Fibroblast of mammary gland (primary cell): ENCODE data around the gene SNAP29.
"Not testable (repeated sequence)": the region's sequence is repeated elsewhere in the genome, so short reads cannot be mapped to it uniquely, and the experiment has no call there.

Source experiments
- DNase-seq: peaks from one replicate; pipeline ENCODE4 v3.0.0-alpha.2; 2010; ENCODE audit warnings: low read depth
- H3K4me3 ChIP-seq: 2 replicates; pipeline ENCODE4 v1.5.1; 2011; ENCODE audit warnings: low read depth, mild to moderate bottlenecking, low read length, moderate library complexity; ENCODE audit not compliant: control insufficient read depth
- CTCF ChIP-seq: conservative IDR thresholded peaks from 2 replicates; pipeline ENCODE4 v1.5.1; 2011; ENCODE audit warnings: low read depth, low read length, inconsistent platforms; ENCODE audit not compliant: control insufficient read depth, insufficient read depth

Gene SNAP29

GRCh38 chr22:20906387-20906767 lies 47.6 kb downstream of the SNAP29 start:
- no peak overlapping the region for H3K4me3 ChIP-seq
- no peak for TF ChIP-seq CTCF
- DNase-seq, result no peak

DNA sequence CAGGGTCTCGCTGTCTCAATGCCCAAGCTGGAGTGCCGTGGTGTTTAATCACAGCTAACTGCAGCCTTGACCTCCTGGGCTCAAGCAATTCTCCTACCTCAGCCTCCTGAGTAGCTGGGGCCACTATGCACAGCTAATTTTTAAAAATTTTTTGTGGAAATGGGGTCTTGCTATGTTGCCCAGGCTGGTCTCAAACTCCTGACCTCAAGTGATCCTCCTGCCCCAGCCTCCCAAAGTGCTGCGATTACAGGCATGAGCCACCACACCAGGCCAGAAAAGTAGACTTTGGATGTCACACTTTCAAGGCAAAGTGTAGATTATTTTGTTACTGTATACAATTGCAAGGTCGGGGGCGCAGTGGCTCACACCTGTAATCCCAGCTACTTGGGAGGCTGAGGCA lies 49.9 kb downstream of the SNAP29 start:
- not testable (repeated sequence) for H3K4me3 ChIP-seq, DNase-seq

GRCh38 chr22:20909543-20910303 lies 50.9 kb downstream of the SNAP29 start:
- H3K4me3 ChIP-seq, result no peak overlapping the region
- TF ChIP-seq CTCF, result no peak
- no peak for DNase-seq

DNA sequence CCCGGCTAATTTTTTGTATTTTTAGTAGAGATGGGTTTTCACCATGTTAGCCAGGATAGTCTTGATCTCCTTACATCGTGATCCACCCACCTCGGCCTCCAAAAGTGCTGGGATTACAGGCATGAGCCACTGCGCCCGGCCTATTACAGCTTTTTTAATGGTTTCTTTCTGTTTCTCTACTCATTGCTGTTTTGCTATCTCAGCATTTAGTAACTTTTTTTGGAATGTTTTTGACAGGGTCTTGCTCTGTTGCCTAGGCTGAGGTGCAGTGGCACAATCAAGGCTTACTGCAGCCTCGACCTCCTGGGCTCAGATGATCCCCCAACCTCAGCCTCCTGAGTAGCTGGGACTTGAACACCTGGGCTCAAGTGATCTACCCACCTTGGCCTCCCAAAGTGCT lies 53.7 kb downstream of the SNAP29 start:
- H3K4me3 ChIP-seq, result no peak overlapping the region
- no peak for TF ChIP-seq CTCF
- no peak for DNase-seq

GRCh38 chr22:20916916-20917810 lies 58.4 kb downstream of the SNAP29 start, which contains the start of gene CRKL:
Gene CRKL, plus strand, starts transcription at chr22:20917407. Its CDS starts 528 bp downstream, at chr22:20917935.
- H3K4me3 ChIP-seq, result peak within 1 kb of the TSS; percentile 95
- peak; percentile 73 for TF ChIP-seq CTCF
- DNase-seq, result peak; percentile 96

- no peak for DNase-seq
- no peak for TF ChIP-seq CTCF
- peak overlapping the region; percentile 95 for H3K4me3 ChIP-seq
These were observed 59.9 kb downstream of the SNAP29 start for GRCh38 chr22:20918663-20919218.

GRCh38 chr22:20919718-20920117 lies 60.9 kb downstream of the SNAP29 start:
- peak overlapping the region; percentile 95 for H3K4me3 ChIP-seq
- no peak for DNase-seq
- TF ChIP-seq CTCF, result no peak
